ENCODE data around the gene FGF14. TPM values are rescaled to one million over a fixed set of nuclear protein-coding genes. Genes with fewer than 3 reads are reported as not detected.

The FGF14 gene
- total RNA-seq, 4 donors from 2014 or later = 0.28 to 2.3 (median 0.35) TPM; not detected in 1

- H3K9me3 ChIP-seq = no peaks in the 10 kb centered on the region
- no peak overlapping the region for H3K27ac ChIP-seq
- no peak for DNase-seq
- H3K36me3 ChIP-seq = no peaks in the 10 kb centered on the region
- TF ChIP-seq POLR2A (IDR thresholded peaks at IDR 0.05) (no peak), CTCF (IDR thresholded peaks at IDR 0.05) (no peak)
- H3K4me3 ChIP-seq = no peak overlapping the region
- H3K4me1 ChIP-seq = no peaks in the 10 kb centered on the region
- no peaks in the 10 kb centered on the region for H3K27me3 ChIP-seq
Measured at GRCh38 chr13:102231479-102231878, 170.4 kb downstream of the FGF14 start.

- Histone ChIP-seq H3K4me3 (no peak overlapping the region), H3K9me3 (no peaks in the 10 kb centered on the region), H3K27me3 (no peaks in the 10 kb centered on the region), H3K4me1 (no peaks in the 10 kb centered on the region), H3K36me3 (no peaks in the 10 kb centered on the region), H3K27ac (no peak overlapping the region)
- no peak for TF ChIP-seq POLR2A (IDR thresholded peaks at IDR 0.05)
- no peak for DNase-seq
Measured at GRCh38 chr13:102227741-102228140, 174.1 kb downstream of the FGF14 start.

GRCh38 chr13:102226591-102226990 is 175.3 kb downstream of the FGF14 start:
- no peak overlapping the region for H3K4me3 ChIP-seq
- no peak for TF ChIP-seq POLR2A (IDR thresholded peaks at IDR 0.05)
- TF ChIP-seq CTCF (IDR thresholded peaks at IDR 0.05) = no peak
- no peak for DNase-seq
- no peaks in the 10 kb centered on the region for H3K9me3 ChIP-seq
- no peaks in the 10 kb centered on the region for H3K4me1 ChIP-seq
- no peaks in the 10 kb centered on the region for H3K27me3 ChIP-seq
- H3K27ac ChIP-seq = no peak overlapping the region
- no peaks in the 10 kb centered on the region for H3K36me3 ChIP-seq

- no peak overlapping the region for H3K4me3 ChIP-seq
- TF ChIP-seq POLR2A (IDR thresholded peaks at IDR 0.05) = no peak
- no peak for TF ChIP-seq CTCF (IDR thresholded peaks at IDR 0.05)
- no peaks in the 10 kb centered on the region for H3K27me3 ChIP-seq
- H3K36me3 ChIP-seq = no peaks in the 10 kb centered on the region
- no peaks in the 10 kb centered on the region for H3K9me3 ChIP-seq
- H3K4me1 ChIP-seq = no peaks in the 10 kb centered on the region
- no peak for DNase-seq
- no peak overlapping the region for H3K27ac ChIP-seq
Measured at GRCh38 chr13:102225892-102226291, 176.0 kb downstream of the FGF14 start.

GRCh38 chr13:102220681-102221228 is 181.1 kb downstream of the FGF14 start:
- Histone ChIP-seq H3K27me3 (no peaks in the 10 kb centered on the region), H3K4me1 (no peaks in the 10 kb centered on the region), H3K9me3 (no peaks in the 10 kb centered on the region), H3K4me3 (no peak overlapping the region), H3K36me3 (no peaks in the 10 kb centered on the region), H3K27ac (no peak overlapping the region)
- TF ChIP-seq CTCF (IDR thresholded peaks at IDR 0.05) (no peak), POLR2A (IDR thresholded peaks at IDR 0.05) (no peak)
- DNase-seq = no peak

GRCh38 chr13:102214956-102215355 is 186.9 kb downstream of the FGF14 start:
- no peaks in the 10 kb centered on the region for H3K9me3 ChIP-seq
- no peak for DNase-seq
- no peak overlapping the region for H3K4me3 ChIP-seq
- TF ChIP-seq POLR2A (IDR thresholded peaks at IDR 0.05) = no peak
- TF ChIP-seq CTCF (IDR thresholded peaks at IDR 0.05) = no peak
- H3K36me3 ChIP-seq = no peaks in the 10 kb centered on the region
- H3K27ac ChIP-seq = no peak overlapping the region
- H3K4me1 ChIP-seq = no peaks in the 10 kb centered on the region
- H3K27me3 ChIP-seq = no peaks in the 10 kb centered on the region

Data from Peyer's patch (tissue), 4 donors.